HEK293 (cell line): ENCODE data around the gene HES1.
A peak's percentile ranks its signal among the peaks of the same experiment; 100 is the strongest.
"Not testable (repeated sequence)": the region's sequence is repeated elsewhere in the genome, so short reads cannot be mapped to it uniquely, and the experiment has no call there.

Experiments
- CTCF ChIA-PET: fragments of 350-600 bp; formaldehyde crosslinking; extraction: SDS; loops from one replicate; lab custom pipeline; 2021; ENCODE audit warnings: antibody characterized with exemption; lab: Yijun Ruan, JAX
- POLR2A ChIA-PET: fragments of 300-600 bp; formaldehyde crosslinking; extraction: SDS; loops from one replicate; lab custom pipeline; 2020; ENCODE audit warnings: antibody characterized with exemption, inconsistent platforms; lab: Yijun Ruan, JAX
- H3K27ac ChIP-seq: fragments of 200-500 bp; sonication (Bioruptor generic); 2 replicates; pipeline ENCODE4 v1.5.1; 2014; ENCODE audit warnings: low read depth, low read length, control low read depth, inconsistent platforms; ENCODE audit errors: extremely low read depth
- H3K36me3 ChIP-seq, 2 experiments: fragments of 200-500 bp in 1 of 2; sonication (Bioruptor generic) in 1 of 2; 1 replicate in 1 of 2; 2 replicates in 1 of 2; pipeline ENCODE4 v1.5.1; 2014 to 2017; ENCODE audit warnings: inconsistent platforms in 2 of 2, low read length in 2 of 2; ENCODE audit not compliant: control insufficient read depth in 2 of 2, insufficient read depth in 1 of 2
- H3K4me1 ChIP-seq: fragments of 200-500 bp; sonication (Bioruptor generic); 2 replicates; pipeline ENCODE4 v1.5.1; 2014; ENCODE audit warnings: mild to moderate bottlenecking, low read length, inconsistent platforms; ENCODE audit not compliant: control insufficient read depth, insufficient read depth
- H3K4me3 ChIP-seq: 2 replicates; pipeline ENCODE4 v1.5.1; 2011; ENCODE audit warnings: low read depth, mild to moderate bottlenecking, control low read depth, low read length, moderate library complexity
- H3K9me3 ChIP-seq: fragments of 200-500 bp; sonication (Bioruptor generic); 2 replicates; pipeline ENCODE4 v1.5.1; 2014; ENCODE audit warnings: low read depth, low read length, inconsistent platforms; ENCODE audit not compliant: control insufficient read depth, insufficient read depth
- SETDB1 ChIP-seq: IDR thresholded peaks from one replicate; pipeline ENCODE4 v1.6.1; 2017; ENCODE audit warnings: mild to moderate bottlenecking, low read length, moderate library complexity, mixed read lengths; ENCODE audit not compliant: insufficient read length
- ZNF121 ChIP-seq: fragments of 450-650 bp; formaldehyde crosslinking; IDR thresholded peaks from 2 replicates; pipeline ENCODE4 v1.5.1; 2016; ENCODE audit warnings: missing biosample characterization, missing genetic modification characterization
- ZNF221 ChIP-seq: fragments of 450-650 bp; formaldehyde crosslinking; IDR thresholded peaks from 2 replicates; pipeline ENCODE4 v1.5.1; 2017; ENCODE audit warnings: missing biosample characterization, missing genetic modification characterization, borderline replicate concordance
- ZNF366 ChIP-seq: fragments of 450-650 bp; formaldehyde crosslinking; conservative IDR thresholded peaks from 2 replicates; pipeline ENCODE4 v1.5.1; 2016; ENCODE audit warnings: missing biosample characterization, missing genetic modification characterization
- ZNF391 ChIP-seq: fragments of 450-650 bp; formaldehyde crosslinking; IDR thresholded peaks from 2 replicates; pipeline ENCODE4 v1.5.1; 2016; ENCODE audit warnings: low read depth, missing biosample characterization, missing genetic modification characterization, borderline replicate concordance
- ZNF558 ChIP-seq: fragments of 450-650 bp; formaldehyde crosslinking; IDR thresholded peaks from 2 replicates; pipeline ENCODE4 v1.5.1; 2016; ENCODE audit warnings: missing biosample characterization, missing genetic modification characterization
- ZNF830 ChIP-seq: fragments of 450-650 bp; IDR thresholded peaks from 2 replicates; pipeline ENCODE4 v1.5.0; 2018; ENCODE audit warnings: missing biosample characterization, missing genetic modification characterization, low read depth, mild to moderate bottlenecking, moderate library complexity
- TF ChIP-seq, protein P1 (sequence below): fragments of 450-650 bp; formaldehyde crosslinking; IDR thresholded peaks from 2 replicates; pipeline ENCODE4 v1.5.1; 2016; ENCODE audit warnings: missing biosample characterization, missing genetic modification characterization, borderline replicate concordance
- TF ChIP-seq, protein P2 (sequence below): fragments of 450-650 bp; formaldehyde crosslinking; IDR thresholded peaks from 2 replicates; pipeline ENCODE4 v1.5.1; 2017; ENCODE audit warnings: missing biosample characterization, missing genetic modification characterization
- TF ChIP-seq, protein P3 (sequence below): fragments of 450-650 bp; formaldehyde crosslinking; IDR thresholded peaks from 2 replicates; pipeline ENCODE4 v1.5.1; 2017; ENCODE audit warnings: missing biosample characterization, missing genetic modification characterization
- TF ChIP-seq, protein P4 (sequence below): fragments of 450-650 bp; formaldehyde crosslinking; IDR thresholded peaks from 2 replicates; pipeline ENCODE4 v1.5.1; 2016; ENCODE audit warnings: missing biosample characterization, missing genetic modification characterization, borderline replicate concordance
- TF ChIP-seq, protein P5 (sequence below): fragments of 450-650 bp; formaldehyde crosslinking; IDR thresholded peaks from 2 replicates; pipeline ENCODE4 v1.5.1; 2016; ENCODE audit warnings: missing biosample characterization, missing genetic modification characterization

HES1 gene

DNA sequence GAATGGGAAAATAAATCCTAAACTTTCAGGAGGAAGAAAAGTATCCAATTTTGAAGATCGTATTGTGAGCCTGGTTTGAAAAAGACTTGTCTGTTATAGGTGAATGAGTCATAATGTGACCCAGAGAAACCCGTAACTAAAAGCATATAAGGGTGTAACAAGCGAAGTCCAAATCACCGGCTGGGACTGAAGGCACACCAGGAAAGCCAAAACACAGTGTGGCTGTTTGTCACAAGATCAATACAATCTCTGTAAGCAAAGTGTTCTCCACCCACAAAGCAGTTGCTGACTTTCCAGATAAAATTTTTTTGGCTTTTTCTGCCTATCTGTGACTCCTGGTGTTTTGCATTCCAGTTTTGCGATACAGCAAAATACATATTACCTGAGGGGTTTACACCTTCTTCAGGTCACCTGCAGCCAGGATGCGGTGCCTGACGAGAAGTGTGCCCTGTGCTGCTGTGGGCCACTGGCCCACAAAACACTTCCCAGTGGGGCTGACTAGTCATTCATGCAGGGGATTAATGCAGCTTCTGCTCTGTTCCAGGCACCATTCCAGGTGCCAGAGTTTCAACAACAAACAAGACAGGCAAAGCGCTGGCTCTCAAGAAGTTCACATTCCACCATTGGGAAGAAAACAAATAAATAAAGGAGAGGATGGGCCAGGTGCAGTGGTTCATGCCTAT, 14.4 kb downstream of the HES1 start:
- CTCF ChIA-PET = no interaction called here
- Histone ChIP-seq H3K9me3 (no peaks in the 10 kb centered on the region), H3K4me3 (no peak overlapping the region), H3K36me3 (no peaks in the 10 kb centered on the region)
- TF ChIP-seq ZNF830 (tag by site-specific recombination) (no peak), ZNF558 (tag by site-specific recombination) (no peak)
- TF ChIP-seq, protein P1, sequence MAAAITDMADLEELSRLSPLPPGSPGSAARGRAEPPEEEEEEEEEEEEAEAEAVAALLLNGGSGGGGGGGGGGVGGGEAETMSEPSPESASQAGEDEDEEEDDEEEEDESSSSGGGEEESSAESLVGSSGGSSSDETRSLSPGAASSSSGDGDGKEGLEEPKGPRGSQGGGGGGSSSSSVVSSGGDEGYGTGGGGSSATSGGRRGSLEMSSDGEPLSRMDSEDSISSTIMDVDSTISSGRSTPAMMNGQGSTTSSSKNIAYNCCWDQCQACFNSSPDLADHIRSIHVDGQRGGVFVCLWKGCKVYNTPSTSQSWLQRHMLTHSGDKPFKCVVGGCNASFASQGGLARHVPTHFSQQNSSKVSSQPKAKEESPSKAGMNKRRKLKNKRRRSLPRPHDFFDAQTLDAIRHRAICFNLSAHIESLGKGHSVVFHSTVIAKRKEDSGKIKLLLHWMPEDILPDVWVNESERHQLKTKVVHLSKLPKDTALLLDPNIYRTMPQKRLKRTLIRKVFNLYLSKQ (tag by site-specific recombination) = no peak
- TF ChIP-seq, all 188 proteins: peak for 0
- POLR2A ChIA-PET = interaction anchor here (0.6 kb wide), 1 partner anchor 100 kb away, joined by 3 read pairs; no protein-coding TSS in a partner anchor
- H3K27ac ChIP-seq = no peak overlapping the region
- peaks cover 5% of the 10 kb centered on the region; the same call in 1 of the 2 replicates for H3K4me1 ChIP-seq

DNA sequence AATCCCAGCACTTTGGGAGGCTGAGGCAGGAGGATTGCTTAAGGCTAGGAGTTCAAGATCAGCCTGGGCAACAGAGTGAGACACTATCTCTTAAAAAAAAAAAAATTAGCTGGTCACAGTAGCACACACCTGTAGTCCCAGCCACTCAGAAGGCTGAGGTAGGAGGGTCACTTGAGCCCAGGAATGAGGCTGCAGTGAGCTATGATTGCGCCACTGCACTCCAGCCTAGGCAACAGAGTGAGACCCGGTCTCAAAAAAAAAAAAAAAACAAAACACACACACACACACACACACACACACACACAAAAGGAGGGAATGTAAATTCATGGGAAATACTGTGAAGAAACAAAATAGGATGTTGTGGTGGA, 15.0 kb downstream of the HES1 start:
- POLR2A ChIA-PET, H3K27ac ChIP-seq, H3K36me3 ChIP-seq, H3K9me3 ChIP-seq, H3K4me3 ChIP-seq, CTCF ChIA-PET, H3K4me1 ChIP-seq: not testable (repeated sequence)
- peak; percentile 70 for TF ChIP-seq ZNF121 (tag by site-specific recombination)
- TF ChIP-seq, protein P2, sequence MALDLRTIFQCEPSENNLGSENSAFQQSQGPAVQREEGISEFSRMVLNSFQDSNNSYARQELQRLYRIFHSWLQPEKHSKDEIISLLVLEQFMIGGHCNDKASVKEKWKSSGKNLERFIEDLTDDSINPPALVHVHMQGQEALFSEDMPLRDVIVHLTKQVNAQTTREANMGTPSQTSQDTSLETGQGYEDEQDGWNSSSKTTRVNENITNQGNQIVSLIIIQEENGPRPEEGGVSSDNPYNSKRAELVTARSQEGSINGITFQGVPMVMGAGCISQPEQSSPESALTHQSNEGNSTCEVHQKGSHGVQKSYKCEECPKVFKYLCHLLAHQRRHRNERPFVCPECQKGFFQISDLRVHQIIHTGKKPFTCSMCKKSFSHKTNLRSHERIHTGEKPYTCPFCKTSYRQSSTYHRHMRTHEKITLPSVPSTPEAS = peak; percentile 57

DNA sequence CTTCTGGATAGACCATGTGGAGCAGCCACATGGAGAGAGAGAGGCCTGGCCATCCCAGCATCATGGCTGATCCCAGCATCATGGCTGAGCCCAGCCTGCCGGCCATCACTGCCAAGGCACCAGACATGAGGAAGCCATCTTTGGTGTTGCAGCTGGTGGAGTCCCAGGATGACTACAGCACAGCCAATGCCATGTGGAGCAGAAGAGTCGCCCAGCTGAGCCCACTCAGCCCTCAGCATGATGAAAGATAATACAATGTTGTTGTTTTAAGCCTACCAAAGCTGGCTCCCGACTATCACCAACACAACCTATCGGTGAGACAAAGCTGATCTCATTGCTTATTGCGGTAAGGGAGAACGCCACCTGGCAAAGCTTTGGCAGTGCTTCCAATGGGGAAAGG, 18.4 kb downstream of the HES1 start:
- POLR2A ChIA-PET = no interaction called here
- no peak overlapping the region for H3K27ac ChIP-seq
- peak; percentile 67 for TF ChIP-seq SETDB1
- TF ChIP-seq, protein P3, sequence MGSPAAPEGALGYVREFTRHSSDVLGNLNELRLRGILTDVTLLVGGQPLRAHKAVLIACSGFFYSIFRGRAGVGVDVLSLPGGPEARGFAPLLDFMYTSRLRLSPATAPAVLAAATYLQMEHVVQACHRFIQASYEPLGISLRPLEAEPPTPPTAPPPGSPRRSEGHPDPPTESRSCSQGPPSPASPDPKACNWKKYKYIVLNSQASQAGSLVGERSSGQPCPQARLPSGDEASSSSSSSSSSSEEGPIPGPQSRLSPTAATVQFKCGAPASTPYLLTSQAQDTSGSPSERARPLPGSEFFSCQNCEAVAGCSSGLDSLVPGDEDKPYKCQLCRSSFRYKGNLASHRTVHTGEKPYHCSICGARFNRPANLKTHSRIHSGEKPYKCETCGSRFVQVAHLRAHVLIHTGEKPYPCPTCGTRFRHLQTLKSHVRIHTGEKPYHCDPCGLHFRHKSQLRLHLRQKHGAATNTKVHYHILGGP (tag by site-specific recombination) = no peak
- TF ChIP-seq, all 188 proteins: peak for 1
- H3K36me3 ChIP-seq = no peaks in the 10 kb centered on the region
- H3K4me1 ChIP-seq = no peaks in the 10 kb centered on the region; the same call in 1 of the 2 replicates
- no peak overlapping the region for H3K4me3 ChIP-seq
- CTCF ChIA-PET = no interaction called here
- H3K9me3 ChIP-seq = no peaks in the 10 kb centered on the region

DNA sequence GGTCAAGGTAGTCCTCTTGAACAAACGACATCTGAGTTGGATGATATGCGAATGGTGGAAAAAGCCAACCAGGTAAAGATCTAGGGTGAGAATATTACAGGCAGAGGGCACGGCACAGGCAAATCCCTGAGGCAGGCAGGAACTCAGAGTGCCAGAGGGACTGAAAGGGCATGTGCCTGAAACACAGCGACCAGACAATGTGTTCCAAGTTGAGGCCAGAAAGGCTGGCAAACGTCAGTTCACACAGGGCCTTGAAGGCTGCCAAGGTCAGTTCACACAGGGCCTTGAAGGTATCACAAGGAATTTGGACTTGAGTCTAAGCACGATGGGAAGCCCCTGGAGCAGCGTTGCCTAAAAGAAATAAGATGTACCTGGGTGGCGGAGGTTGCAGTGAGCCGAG, 20.1 kb downstream of the HES1 start:
- TF ChIP-seq ZNF366 (tag by site-specific recombination) = no peak
- TF ChIP-seq, protein P4, sequence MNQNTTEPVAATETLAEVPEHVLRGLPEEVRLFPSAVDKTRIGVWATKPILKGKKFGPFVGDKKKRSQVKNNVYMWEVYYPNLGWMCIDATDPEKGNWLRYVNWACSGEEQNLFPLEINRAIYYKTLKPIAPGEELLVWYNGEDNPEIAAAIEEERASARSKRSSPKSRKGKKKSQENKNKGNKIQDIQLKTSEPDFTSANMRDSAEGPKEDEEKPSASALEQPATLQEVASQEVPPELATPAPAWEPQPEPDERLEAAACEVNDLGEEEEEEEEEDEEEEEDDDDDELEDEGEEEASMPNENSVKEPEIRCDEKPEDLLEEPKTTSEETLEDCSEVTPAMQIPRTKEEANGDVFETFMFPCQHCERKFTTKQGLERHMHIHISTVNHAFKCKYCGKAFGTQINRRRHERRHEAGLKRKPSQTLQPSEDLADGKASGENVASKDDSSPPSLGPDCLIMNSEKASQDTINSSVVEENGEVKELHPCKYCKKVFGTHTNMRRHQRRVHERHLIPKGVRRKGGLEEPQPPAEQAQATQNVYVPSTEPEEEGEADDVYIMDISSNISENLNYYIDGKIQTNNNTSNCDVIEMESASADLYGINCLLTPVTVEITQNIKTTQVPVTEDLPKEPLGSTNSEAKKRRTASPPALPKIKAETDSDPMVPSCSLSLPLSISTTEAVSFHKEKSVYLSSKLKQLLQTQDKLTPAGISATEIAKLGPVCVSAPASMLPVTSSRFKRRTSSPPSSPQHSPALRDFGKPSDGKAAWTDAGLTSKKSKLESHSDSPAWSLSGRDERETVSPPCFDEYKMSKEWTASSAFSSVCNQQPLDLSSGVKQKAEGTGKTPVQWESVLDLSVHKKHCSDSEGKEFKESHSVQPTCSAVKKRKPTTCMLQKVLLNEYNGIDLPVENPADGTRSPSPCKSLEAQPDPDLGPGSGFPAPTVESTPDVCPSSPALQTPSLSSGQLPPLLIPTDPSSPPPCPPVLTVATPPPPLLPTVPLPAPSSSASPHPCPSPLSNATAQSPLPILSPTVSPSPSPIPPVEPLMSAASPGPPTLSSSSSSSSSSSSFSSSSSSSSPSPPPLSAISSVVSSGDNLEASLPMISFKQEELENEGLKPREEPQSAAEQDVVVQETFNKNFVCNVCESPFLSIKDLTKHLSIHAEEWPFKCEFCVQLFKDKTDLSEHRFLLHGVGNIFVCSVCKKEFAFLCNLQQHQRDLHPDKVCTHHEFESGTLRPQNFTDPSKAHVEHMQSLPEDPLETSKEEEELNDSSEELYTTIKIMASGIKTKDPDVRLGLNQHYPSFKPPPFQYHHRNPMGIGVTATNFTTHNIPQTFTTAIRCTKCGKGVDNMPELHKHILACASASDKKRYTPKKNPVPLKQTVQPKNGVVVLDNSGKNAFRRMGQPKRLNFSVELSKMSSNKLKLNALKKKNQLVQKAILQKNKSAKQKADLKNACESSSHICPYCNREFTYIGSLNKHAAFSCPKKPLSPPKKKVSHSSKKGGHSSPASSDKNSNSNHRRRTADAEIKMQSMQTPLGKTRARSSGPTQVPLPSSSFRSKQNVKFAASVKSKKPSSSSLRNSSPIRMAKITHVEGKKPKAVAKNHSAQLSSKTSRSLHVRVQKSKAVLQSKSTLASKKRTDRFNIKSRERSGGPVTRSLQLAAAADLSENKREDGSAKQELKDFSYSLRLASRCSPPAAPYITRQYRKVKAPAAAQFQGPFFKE (tag by site-specific recombination) = no peak
- TF ChIP-seq ZNF221 (tag by site-specific recombination) = no peak
- TF ChIP-seq, protein P5, sequence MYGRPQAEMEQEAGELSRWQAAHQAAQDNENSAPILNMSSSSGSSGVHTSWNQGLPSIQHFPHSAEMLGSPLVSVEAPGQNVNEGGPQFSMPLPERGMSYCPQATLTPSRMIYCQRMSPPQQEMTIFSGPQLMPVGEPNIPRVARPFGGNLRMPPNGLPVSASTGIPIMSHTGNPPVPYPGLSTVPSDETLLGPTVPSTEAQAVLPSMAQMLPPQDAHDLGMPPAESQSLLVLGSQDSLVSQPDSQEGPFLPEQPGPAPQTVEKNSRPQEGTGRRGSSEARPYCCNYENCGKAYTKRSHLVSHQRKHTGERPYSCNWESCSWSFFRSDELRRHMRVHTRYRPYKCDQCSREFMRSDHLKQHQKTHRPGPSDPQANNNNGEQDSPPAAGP (tag by site-specific recombination) = no peak
- no peak for TF ChIP-seq ZNF391 (tag by site-specific recombination)
- ChIA-PET POLR2A (interaction anchor here (0.6 kb wide), 1 partner anchor 20 kb away, joined by 3 read pairs; no protein-coding TSS in a partner anchor), CTCF (interaction anchor here (0.6 kb wide), 1 partner anchor 375 kb away, joined by 3 read pairs; no protein-coding TSS in a partner anchor)
- Histone ChIP-seq H3K4me3 (no peak overlapping the region), H3K27ac (no peak overlapping the region), H3K9me3 (no peaks in the 10 kb centered on the region), H3K4me1 (no peaks in the 10 kb centered on the region), H3K36me3 (no peaks in the 10 kb centered on the region)
